NCI-H1694 treated with DMSO at 0.1 percent for 48 hours (cell line): ENCODE data around the gene THSD4.
"Not testable (repeated sequence)": the region's sequence is repeated elsewhere in the genome, so short reads cannot be mapped to it uniquely, and the experiment has no call there.

Experiments
- DNase-seq: peaks from one replicate; lab custom pipeline; 2025; lab: John Stamatoyannopoulos, UW

THSD4 gene

GRCh38 chr15:71261418-71261817 lies 146.1 kb downstream of the THSD4 start:
- no peak for DNase-seq

- DNase-seq = no peak
These were observed 146.6 kb downstream of the THSD4 start for GRCh38 chr15:71261909-71262308.

GRCh38 chr15:71262599-71262998 lies 147.3 kb downstream of the THSD4 start:
- DNase-seq = no peak

GRCh38 chr15:71265606-71266005 lies 150.3 kb downstream of the THSD4 start:
- DNase-seq = not testable (repeated sequence)

- DNase-seq = no peak
These were observed 156.1 kb downstream of the THSD4 start for GRCh38 chr15:71271327-71271726.

GRCh38 chr15:71272932-71273331 lies 157.7 kb downstream of the THSD4 start:
- no peak for DNase-seq

GRCh38 chr15:71273731-71274447 lies 158.6 kb downstream of the THSD4 start:
- DNase-seq = no peak

GRCh38 chr15:71274448-71274798 lies 159.2 kb downstream of the THSD4 start:
- no peak for DNase-seq

- DNase-seq = no peak
These were observed 159.8 kb downstream of the THSD4 start for GRCh38 chr15:71275098-71275497.

- DNase-seq = no peak
These were observed 160.5 kb downstream of the THSD4 start for GRCh38 chr15:71275566-71276335.

GRCh38 chr15:71276336-71276665 lies 161.0 kb downstream of the THSD4 start:
- no peak for DNase-seq

GRCh38 chr15:71278989-71279756 lies 163.9 kb downstream of the THSD4 start:
- no peak for DNase-seq

GRCh38 chr15:71279757-71280141 lies 164.5 kb downstream of the THSD4 start:
- no peak for DNase-seq

GRCh38 chr15:71280206-71280605 lies 164.9 kb downstream of the THSD4 start:
- no peak for DNase-seq

GRCh38 chr15:71281256-71281655 lies 166.0 kb downstream of the THSD4 start:
- DNase-seq = no peak

- no peak for DNase-seq
These were observed 166.8 kb downstream of the THSD4 start for GRCh38 chr15:71282076-71282475.

GRCh38 chr15:71288348-71288955 lies 173.2 kb downstream of the THSD4 start:
- no peak for DNase-seq

- DNase-seq = no peak
These were observed 174.7 kb downstream of the THSD4 start for GRCh38 chr15:71290002-71290401.

GRCh38 chr15:71290881-71291635 lies 175.8 kb downstream of the THSD4 start:
- DNase-seq = no peak

- DNase-seq = no peak
These were observed 176.5 kb downstream of the THSD4 start for GRCh38 chr15:71291723-71292122.

GRCh38 chr15:71293723-71294122 lies 178.5 kb downstream of the THSD4 start:
- no peak for DNase-seq
